UCSD-AML1 (cell line): Measurements from ENCODE around the gene PNPLA7.

Experiments used
- DNase-seq: peaks from one replicate; lab custom pipeline; 2025; ENCODE audit not compliant: unreplicated experiment; lab: John Stamatoyannopoulos, UW

The PNPLA7 gene

GRCh38 chr9:137437691-137438590 lies 112.3 kb downstream of the PNPLA7 start:
- DNase-seq: no peak

GRCh38 chr9:137436761-137437600 lies 113.2 kb downstream of the PNPLA7 start:
- DNase-seq: no peak

- no peak for DNase-seq
These were observed 114.0 kb downstream of the PNPLA7 start for GRCh38 chr9:137435980-137436760.

- no peak for DNase-seq
These were observed 114.8 kb downstream of the PNPLA7 start for GRCh38 chr9:137435381-137435891.

- no peak for DNase-seq
These were observed 115.5 kb downstream of the PNPLA7 start for GRCh38 chr9:137434498-137435380.

GRCh38 chr9:137433916-137434431 lies 116.2 kb downstream of the PNPLA7 start:
- DNase-seq: no peak

- DNase-seq: no peak
These were observed 116.8 kb downstream of the PNPLA7 start for GRCh38 chr9:137433349-137433915.

GRCh38 chr9:137432687-137433348 lies 117.4 kb downstream of the PNPLA7 start:
- no peak for DNase-seq

- DNase-seq: no peak
These were observed 118.7 kb downstream of the PNPLA7 start for GRCh38 chr9:137431416-137431931.

GRCh38 chr9:137430723-137431415 lies 119.3 kb downstream of the PNPLA7 start:
- DNase-seq: no peak

- DNase-seq: no peak
These were observed 120.1 kb downstream of the PNPLA7 start for GRCh38 chr9:137429974-137430722.

GRCh38 chr9:137429546-137429890 lies 120.7 kb downstream of the PNPLA7 start:
- no peak for DNase-seq

- no peak for DNase-seq
These were observed 121.2 kb downstream of the PNPLA7 start for GRCh38 chr9:137428841-137429545.

GRCh38 chr9:137428311-137428630 lies 121.9 kb downstream of the PNPLA7 start:
- no peak for DNase-seq

GRCh38 chr9:137427454-137428310 lies 122.5 kb downstream of the PNPLA7 start:
- no peak for DNase-seq
